ENCODE results near the gene PMS1.

DNA sequence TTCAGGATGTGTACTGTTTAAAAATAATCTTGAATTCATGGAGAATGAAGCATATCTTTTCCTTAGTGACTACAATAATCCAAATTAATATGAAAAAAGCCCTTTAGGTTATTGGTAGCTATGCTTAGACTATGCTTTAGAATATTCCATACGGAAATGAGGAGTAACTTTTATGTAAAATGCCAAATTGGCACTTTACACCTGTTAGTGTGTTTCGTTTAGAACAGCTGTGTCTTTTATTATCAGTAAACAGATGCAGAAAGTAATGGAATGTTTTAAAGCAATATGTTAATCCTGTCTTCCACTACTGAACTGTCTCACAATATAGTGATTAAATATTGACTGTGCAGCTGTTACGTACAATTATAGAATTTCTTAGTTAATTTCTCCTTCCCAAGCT is 129.6 kb downstream of the PMS1 start:
- TF ChIP-seq, protein P1, sequence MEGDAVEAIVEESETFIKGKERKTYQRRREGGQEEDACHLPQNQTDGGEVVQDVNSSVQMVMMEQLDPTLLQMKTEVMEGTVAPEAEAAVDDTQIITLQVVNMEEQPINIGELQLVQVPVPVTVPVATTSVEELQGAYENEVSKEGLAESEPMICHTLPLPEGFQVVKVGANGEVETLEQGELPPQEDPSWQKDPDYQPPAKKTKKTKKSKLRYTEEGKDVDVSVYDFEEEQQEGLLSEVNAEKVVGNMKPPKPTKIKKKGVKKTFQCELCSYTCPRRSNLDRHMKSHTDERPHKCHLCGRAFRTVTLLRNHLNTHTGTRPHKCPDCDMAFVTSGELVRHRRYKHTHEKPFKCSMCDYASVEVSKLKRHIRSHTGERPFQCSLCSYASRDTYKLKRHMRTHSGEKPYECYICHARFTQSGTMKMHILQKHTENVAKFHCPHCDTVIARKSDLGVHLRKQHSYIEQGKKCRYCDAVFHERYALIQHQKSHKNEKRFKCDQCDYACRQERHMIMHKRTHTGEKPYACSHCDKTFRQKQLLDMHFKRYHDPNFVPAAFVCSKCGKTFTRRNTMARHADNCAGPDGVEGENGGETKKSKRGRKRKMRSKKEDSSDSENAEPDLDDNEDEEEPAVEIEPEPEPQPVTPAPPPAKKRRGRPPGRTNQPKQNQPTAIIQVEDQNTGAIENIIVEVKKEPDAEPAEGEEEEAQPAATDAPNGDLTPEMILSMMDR (conservative IDR thresholded peaks at IDR 0.05; ENCODE audit: low read depth, low read length), result no peak
- TF ChIP-seq EZH2 (IDR thresholded peaks at IDR 0.05; ENCODE audit: borderline replicate concordance, low read depth, low read length, poor library complexity, severe bottlenecking), result no peak

Data from A673 (cell line).